ENCODE results near the gene PSD4.
A peak's percentile ranks its signal among the peaks of the same experiment; 100 is the strongest.

Gene PSD4

DNA sequence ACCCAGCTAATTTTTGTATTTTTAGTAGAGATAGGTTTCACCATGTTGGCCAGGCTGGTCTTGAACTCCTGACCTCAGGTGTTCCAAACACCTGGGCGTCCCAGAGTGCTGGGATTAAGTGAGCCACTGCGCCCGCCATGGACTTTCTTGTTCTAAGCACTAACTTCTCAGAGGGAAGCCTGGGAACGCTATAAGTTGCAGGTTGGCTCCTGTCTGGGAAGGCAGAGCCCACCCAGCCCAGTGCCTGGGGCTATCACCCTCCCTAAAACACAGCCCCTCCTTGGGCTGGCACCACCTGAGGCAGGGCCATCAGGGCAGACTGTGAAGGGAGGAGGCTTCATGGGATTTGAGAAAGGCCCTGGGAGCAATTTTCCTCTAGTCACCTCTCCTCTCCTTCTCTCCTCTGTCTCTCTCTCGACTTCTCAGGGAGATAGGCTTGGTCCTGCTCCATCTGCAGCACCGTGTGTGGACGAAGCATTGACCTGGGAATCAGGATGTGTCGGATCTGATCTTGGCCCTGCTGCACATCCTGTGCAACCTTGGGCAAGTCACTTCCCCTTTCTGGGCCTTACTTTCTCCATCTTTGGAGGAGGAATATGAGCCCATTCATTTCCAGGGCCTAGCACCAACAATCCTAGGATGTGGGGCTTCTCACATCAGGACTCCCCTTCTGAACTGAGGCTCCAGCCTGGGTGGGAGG, 10.9 kb downstream of the PSD4 start:
- DNase-seq (ENCODE audit: low spot score), result no peak

- no peak for DNase-seq (ENCODE audit: low spot score)
These were observed 12.1 kb downstream of the PSD4 start for GRCh38 chr2:113185664-113186432.

GRCh38 chr2:113186433-113186796, 12.6 kb downstream of the PSD4 start:
- no peak for DNase-seq (ENCODE audit: low spot score)

GRCh38 chr2:113187771-113188170, 14.0 kb downstream of the PSD4 start:
- no peak for DNase-seq (ENCODE audit: low spot score)

DNA sequence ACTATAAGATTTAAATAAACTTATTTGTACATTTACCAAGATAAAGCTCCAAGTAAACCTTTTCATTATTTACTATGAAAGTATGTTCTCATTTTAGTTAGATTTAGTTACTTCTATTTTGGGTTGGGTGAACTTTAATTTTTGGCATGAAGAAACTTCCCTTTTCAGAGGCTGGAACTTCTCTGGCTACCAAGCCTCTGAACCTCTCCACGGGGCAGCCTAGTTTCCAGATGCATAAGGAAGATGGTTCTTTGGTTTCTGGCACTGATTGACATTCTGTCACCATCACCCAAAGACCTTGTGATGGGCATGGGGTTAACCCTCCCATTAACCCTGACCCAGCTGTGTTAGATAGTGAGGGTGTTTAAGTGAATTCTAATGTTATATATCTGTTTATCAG, 17.1 kb downstream of the PSD4 start:
- no peak for DNase-seq (ENCODE audit: low spot score)

- DNase-seq (ENCODE audit: low spot score), result no peak
These were observed 18.8 kb downstream of the PSD4 start for GRCh38 chr2:113192459-113193100.

DNA sequence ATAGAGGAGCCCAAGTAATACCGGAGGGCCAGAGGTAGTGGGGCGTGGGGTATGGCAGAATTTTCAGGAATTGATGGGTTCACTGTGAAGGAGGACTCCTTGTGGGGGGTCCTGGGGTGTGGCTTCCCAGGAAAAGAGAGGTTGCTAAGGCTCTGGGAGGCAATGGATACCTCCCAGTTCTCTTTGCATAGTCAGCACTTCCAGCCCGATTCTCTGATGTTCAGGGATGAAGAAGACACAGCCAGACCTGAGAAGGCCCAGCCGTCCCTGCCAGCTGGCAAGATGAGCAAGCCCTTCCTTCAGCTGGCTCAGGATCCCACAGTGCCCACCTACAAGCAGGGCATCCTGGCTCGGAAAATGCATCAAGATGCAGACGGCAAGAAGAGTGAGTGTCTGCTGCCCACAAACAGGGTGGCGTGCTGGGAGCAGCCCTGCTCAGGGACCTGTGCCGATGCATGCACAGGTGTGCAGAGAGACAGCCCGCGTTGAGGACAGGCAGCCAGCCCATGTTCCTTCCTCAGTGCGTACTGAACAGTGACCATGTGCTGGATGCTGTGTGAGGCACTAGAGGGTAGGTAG, 22.2 kb downstream of the PSD4 start:
- no peak for DNase-seq (ENCODE audit: low spot score)

DNA sequence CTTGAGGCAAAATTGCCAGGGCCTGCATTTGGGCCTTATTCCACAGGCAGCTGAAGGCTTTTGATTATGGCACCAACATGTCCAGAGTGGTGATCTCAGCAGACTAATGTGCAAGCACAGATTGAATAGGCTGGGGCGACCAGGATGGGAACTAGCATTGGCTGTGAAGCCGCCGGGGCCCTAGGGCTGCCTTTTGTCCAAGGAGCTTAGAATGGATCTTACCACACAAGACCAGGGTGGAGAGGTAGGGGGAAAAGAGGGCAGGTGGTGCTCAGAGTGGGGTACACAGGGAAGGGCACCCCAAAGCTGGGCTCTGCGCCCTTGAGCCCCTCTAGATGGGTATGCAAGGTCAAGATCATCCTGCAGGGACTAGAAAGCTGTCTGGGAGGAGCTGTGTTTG, 23.1 kb downstream of the PSD4 start:
- no peak for DNase-seq (ENCODE audit: low spot score)

DNA sequence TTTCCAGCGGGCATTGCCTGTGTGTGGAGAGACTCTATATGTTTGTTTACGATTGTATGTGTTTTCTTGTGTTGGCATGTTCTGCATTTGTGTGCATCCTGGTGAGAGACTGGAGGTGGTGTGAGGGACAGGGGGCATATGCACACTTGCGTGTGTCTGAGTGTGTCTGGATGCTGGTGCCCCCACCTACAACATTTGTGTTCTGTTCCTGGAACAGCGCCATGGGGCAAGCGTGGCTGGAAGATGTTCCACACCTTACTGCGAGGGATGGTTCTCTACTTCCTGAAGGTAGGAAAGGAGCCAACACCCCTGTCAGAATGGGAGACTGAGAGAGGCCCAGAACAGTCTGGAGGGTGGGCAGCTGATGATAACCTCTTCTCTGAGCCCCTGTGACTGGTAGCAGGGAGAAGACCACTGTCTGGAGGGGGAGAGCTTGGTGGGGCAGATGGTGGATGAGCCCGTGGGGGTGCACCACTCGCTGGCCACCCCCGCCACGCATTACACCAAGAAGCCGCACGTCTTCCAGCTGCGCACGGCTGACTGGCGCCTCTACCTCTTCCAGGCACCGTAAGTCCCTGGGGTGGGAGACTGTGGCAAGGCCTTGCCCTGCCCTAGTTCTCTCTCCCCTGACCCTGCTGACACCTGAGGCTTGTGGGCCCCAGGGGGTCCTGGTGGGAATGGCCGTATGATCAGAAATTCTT, 23.7 kb downstream of the PSD4 start:
- no peak for DNase-seq (ENCODE audit: low spot score)

GRCh38 chr2:113198048-113198789, 24.4 kb downstream of the PSD4 start:
- DNase-seq (ENCODE audit: low spot score), result no peak

GRCh38 chr2:113198790-113199612, 25.2 kb downstream of the PSD4 start:
- DNase-seq (ENCODE audit: low spot score), result peak; percentile 55

- no peak for DNase-seq (ENCODE audit: low spot score)
These were observed 26.5 kb downstream of the PSD4 start for GRCh38 chr2:113200236-113200635.

DNA sequence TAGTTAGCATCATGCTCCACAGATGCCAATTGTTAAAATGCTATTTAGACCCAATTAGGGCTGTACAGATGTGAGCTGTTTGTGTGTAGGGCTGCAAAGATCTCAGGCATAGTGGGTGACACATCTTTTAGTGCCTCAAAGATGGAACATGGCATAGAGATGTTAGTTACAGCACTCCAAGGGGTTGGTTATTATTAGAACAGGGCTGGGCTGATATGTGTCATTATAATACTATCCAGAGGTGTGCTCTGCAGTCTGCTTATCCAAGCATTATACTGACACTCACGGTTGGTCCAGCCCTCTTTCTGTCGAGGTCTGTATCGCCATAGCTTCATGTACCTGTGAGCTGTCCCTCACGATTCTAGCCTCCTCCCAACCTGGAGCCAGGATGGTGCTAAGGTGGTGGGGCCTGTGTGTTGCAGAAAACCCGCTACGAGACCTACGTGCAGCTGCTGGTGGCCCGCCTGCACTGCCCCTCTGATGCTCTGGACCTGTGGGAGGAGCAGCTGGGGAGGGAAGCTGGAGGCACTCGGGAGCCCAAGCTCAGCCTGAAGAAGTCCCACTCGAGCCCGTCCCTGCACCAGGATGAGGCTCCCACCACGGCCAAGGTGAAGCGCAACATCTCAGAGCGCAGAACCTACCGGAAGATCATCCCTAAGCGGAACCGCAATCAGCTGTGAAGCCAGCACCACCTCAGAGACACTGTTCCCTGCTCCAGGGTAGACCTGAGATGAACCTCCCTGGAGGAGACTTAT, 27.1 kb downstream of the PSD4 start:
- no peak for DNase-seq (ENCODE audit: low spot score)

DNA sequence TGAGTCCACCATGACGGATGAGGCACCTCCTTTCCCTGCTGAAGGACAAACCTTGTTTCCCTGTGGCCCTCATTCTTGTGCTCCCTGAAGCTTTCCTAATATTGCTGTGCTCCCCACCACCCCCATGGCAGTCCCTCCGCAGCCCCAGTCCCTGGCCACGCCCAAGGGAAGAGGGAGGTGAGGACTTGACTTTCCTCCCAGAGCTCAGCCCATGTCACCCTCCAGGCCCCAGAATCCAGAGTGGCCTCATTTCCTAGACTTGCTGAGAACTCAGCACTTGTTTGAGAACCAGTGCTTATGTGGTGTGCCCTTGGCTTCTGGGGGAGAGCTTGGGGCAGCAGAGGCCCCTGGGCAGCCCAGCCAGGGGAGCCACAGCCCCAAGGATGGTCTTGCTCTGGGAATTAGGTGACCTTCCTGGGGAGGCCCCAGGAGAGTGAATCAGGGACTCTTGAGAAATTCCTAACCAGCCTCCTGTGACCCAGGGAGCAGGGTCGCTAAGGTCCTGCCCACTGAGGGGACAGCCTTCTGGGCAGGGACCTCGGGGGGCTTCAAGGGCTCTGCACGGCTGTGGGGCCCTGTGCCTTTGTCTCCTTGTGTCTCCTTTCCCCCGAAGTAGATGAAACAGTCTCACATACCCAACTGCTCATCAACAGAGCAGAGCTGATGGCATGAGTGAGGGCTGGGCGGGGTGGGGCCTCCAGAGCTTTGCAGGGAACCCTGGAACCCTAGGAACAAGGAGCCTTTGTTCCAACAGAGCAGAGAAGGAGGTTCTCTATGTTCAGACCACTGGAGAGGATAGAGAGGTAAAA, 27.9 kb downstream of the PSD4 start:
- no peak for DNase-seq (ENCODE audit: low spot score)

- DNase-seq (ENCODE audit: low spot score), result no peak
These were observed 28.8 kb downstream of the PSD4 start for GRCh38 chr2:113202305-113203216.

GRCh38 chr2:113203217-113203530, 29.4 kb downstream of the PSD4 start:
- no peak for DNase-seq (ENCODE audit: low spot score)

DNA sequence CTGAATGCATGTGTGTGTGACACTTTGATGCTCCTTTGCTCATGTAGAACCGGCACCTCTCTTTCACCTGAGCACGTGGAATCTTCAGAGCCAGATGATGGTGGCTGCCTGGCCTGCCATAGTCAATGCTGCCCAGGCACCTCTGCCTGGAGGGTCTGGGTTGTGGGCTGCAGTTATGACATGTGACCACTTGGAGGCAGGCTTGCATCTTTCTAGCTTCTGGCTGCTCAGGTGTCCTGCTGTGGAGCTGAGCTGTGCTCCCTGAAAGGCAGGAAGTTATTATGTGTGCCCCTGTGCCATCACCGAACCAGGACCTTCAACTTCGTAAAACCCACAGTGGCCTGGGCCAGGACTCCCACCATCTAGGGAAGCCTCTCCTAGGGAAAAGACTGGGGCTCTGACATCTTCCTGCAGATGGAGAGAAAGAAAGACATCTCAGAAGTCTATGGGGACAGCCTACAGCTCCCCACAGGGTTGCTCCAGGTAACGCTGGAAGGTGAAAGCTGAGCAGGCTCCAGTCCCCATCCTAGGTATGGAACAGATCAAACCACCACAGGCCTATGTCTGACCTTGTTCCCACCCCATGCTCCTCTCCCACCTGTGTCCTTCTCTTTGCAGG, 30.2 kb downstream of the PSD4 start:
- peak; percentile 78 for DNase-seq (ENCODE audit: low spot score)

DNA sequence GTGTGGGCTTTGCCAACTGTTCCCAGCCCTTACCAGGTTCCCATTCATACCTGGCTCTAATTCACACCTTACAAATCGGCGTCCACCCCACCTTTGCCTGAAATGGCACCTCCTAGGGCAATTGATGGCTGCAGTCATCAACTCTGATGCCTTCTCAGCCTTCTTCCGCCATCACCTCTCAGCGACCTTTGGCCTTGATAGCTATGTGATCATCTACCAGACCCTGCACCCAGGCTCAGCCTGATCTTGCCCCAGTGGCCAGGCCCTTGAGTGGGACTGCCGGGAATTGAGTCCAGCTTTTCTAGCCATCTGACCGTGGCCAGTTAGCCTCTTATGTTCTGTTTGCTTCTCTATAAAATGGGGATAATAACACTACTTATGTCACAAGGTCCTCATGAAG, 32.5 kb downstream of the PSD4 start:
- no peak for DNase-seq (ENCODE audit: low spot score)
